Middle frontal gyrus (tissue), 1 donor: ENCODE measurements around the gene MNX1.

ENCODE experiments used
- DNase-seq: peaks from one replicate; pipeline ENCODE4 v3.0.0-alpha.2; 2015; ENCODE audit warnings: low spot score; ENCODE audit errors: extremely low spot score

MNX1 gene

DNA sequence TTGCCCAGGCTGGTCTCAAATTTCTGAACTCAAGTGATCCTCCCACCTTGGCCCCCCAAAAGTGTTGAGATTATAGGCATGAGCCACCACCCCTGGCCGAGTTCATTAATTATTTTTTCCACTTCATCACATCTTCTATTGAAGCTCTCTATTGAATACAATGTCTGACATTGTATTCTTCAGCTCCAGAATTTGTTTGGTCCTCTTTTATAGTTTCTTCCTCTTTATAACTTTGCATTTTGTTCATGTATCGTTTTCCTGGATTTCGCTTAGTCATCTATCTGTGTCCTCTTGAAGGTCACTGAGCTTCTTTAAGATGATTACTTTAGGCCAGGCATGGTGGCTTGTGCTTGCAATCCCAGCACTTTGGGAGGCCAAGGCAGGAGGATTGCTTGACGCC lies 30.8 kb downstream of the MNX1 start:
- DNase-seq, result no peak

DNA sequence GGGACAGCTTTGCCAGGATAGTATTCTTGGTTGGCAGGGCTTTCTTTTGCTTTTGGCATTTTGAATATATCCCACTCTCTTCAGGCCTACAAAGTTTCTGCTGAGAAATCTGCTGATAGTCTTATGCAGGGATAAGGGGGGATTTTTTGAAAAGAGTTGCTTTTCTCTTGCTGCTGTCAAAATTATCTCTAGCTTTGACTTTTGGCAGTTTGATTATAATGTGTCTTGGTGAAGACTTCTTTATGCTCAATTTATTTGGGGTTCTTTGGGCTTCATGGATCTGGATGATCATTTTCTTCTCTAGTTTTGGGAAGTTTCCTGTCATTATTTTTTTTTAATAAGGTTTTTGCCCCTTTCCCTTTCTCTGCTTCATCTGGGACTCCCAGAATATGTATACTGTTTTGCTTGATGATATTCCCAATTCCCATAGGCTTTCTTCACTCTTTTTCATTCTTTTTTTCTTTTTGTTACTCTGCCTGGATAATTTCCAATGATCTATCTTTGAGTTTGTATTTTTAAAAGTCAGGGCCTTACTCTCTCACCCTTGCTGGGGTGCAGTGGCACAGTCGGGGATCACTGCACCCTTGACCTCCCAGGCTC lies 31.4 kb downstream of the MNX1 start:
- no peak for DNase-seq

GRCh38 chr7:156975620-156976019 lies 34.8 kb downstream of the MNX1 start:
- DNase-seq, result no peak

- no peak for DNase-seq
These were observed 40.5 kb downstream of the MNX1 start for GRCh38 chr7:156969972-156970420.

GRCh38 chr7:156968183-156968582 lies 42.3 kb downstream of the MNX1 start:
- DNase-seq, result no peak

- DNase-seq, result no peak
These were observed 44.1 kb downstream of the MNX1 start for GRCh38 chr7:156966387-156966786.

GRCh38 chr7:156964971-156965370 lies 45.5 kb downstream of the MNX1 start:
- no peak for DNase-seq

GRCh38 chr7:156963472-156963871 lies 47.0 kb downstream of the MNX1 start:
- no peak for DNase-seq

GRCh38 chr7:156962897-156963296 lies 47.6 kb downstream of the MNX1 start:
- no peak for DNase-seq

DNA sequence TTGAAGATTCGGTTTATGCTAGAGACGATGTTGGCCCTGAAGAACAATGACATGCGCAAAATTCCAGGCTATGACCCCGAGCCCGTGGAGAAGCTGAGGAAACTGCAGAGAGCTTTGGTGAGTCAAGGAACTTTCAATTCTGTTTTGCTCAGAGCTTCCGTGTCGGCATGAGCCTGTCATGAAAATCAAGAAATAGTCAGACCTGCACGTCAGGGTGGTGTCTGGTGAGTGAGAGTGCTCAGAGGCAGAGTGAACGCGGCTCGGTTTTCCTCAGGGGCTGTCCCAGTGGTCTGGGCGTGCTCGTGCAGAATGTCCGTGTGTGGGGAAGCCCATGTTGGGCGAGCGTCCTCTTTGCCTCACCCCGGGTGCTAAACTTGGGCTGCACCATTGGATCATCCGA lies 48.3 kb downstream of the MNX1 start:
- DNase-seq, result no peak

GRCh38 chr7:156956727-156957126 lies 53.7 kb downstream of the MNX1 start:
- DNase-seq, result no peak

GRCh38 chr7:156954941-156955340 lies 55.5 kb downstream of the MNX1 start:
- no peak for DNase-seq
